IMR-90 (cell line): ENCODE measurements around the gene COL2A1.

Source experiments
- BHLHE40 ChIP-seq: fragments of 150-350 bp; IDR thresholded peaks from 2 replicates; pipeline ENCODE4 v1.6.1; 2016; ENCODE audit warnings: mild to moderate bottlenecking, low read depth, low read length
- CHD1 ChIP-seq: IDR thresholded peaks from 2 replicates; pipeline ENCODE4 v1.6.1; 2012; ENCODE audit warnings: low read depth, low read length, improper control_type of control experiment
- CTCF ChIP-seq: conservative IDR thresholded peaks from 2 replicates; pipeline ENCODE4 v1.5.1; 2012; ENCODE audit warnings: mild to moderate bottlenecking, low read depth, low read length, improper control_type of control experiment
- ELK1 ChIP-seq: fragments of 150-350 bp; IDR thresholded peaks from 2 replicates; pipeline ENCODE4 v1.6.1; 2016; ENCODE audit warnings: low read depth, mild to moderate bottlenecking, low read length, moderate library complexity, borderline replicate concordance
- MAFK ChIP-seq: IDR thresholded peaks from 2 replicates; pipeline ENCODE4 v1.6.1; 2012; ENCODE audit warnings: low read depth, low read length, improper control_type of control experiment
- MAZ ChIP-seq: IDR thresholded peaks from 2 replicates; pipeline ENCODE4 v1.6.1; 2012; ENCODE audit warnings: low read depth, mild to moderate bottlenecking, low read length, improper control_type of control experiment, moderate library complexity, borderline replicate concordance
- POLR2A ChIP-seq: IDR thresholded peaks from 2 replicates; pipeline ENCODE4 v1.6.1; 2012; ENCODE audit warnings: mild to moderate bottlenecking, low read depth, low read length
- RAD21 ChIP-seq: IDR thresholded peaks from 2 replicates; pipeline ENCODE4 v1.6.1; 2012; ENCODE audit warnings: low read length, improper control_type of control experiment
- RCOR1 ChIP-seq: IDR thresholded peaks from 2 replicates; pipeline ENCODE4 v1.6.1; 2012; ENCODE audit warnings: mild to moderate bottlenecking, low read length, improper control_type of control experiment; ENCODE audit not compliant: insufficient replicate concordance
- SMC3 ChIP-seq: fragments of 150-350 bp; IDR thresholded peaks from 2 replicates; pipeline ENCODE4 v1.6.1; 2016; ENCODE audit warnings: low read depth, mild to moderate bottlenecking, antibody characterized with exemption, low read length, moderate library complexity
- USF2 ChIP-seq: fragments of 150-350 bp; IDR thresholded peaks from 2 replicates; pipeline ENCODE4 v1.6.1; 2017; ENCODE audit warnings: mild to moderate bottlenecking, antibody characterized with exemption, low read length, low read depth

DNA sequence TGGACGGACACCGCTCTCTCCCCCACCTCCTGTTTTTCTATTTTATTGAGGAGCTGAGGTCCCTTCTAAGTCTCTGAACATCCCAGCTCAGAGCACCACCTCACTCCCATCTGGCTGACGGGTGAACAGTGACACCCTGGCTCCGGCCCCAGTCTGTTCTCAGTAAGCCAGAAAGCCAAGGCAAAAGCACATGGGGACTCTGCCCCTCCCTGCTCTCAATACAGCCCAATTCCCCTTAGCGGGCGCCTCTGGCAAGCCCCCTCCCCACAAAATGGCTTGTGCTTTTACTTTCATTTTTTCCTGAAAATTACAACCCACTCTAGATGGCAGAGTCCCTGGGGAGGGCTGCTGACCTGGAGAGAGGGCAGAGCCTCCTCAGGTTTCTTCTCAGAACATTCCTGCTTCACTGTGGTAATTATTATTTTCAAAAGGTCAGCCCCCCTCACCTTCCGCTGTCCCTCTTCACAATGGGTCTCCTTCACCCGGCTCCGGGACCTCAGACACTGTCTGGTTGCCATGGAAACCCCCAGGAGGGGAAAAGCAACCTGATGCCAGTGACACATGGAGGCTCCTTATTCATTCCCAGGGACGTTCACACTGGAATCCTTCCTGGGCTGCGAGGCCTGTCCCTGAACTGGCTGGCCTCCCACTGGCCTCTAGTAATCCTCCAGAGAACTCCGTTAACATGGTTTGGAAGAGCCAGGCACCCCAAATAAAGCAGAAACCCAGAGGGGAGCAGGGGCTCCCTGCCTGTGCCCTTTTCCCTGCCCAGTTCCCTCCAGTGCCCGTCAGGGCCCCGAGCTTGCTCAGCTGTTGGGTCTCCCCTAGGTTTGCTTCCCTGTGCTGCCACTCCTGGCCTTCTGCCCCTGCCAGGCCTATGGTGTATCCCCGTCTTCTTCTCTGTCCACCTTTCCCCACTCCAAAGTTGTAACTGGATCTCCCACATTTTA lies 15.9 kb downstream of the COL2A1 start:
- TF ChIP-seq CTCF (no peak), CHD1 (no peak), POLR2A (no peak), BHLHE40 (no peak), USF2 (no peak), MAZ (no peak), RAD21 (no peak), RCOR1 (no peak), MAFK (no peak), SMC3 (no peak), ELK1 (no peak)
